ENCODE measurements around the gene GJB6.

DNA sequence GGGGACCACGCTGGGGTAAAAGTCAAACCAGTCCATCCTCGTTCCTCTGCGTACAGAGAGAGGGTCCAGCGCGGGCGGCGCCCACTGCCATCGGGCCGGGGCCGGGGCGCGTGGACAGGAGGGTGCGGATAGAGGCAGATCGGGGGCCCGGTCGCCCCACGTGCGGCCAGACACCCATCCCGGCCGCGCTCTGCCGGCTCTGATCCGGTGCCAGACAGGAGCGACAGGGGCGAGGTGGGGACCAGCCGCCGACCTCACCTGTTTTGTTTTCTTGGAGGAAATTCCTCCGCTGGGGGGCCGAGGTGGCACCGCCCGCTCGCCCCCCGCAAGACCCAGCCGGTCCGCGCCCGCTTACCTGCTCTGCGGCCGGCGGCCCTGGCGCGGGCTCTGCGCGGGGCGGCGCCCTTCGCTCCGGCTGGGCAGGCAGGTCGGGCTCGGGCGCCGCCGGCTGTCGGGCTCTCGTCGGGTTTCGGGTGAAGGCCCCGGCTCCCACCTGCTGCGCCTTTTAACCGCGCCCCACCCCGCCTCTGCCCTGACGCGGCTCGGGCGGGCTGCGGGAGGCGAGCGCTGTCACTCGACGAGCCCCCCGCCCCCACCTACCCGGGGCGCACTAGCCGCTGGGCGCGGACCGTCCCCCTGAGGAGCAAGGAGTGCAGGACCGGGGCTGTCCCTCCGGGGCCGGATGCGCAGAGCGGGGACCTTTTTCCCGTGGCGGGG lies at the start of gene GJB6:
- peak; percentile 90 for TF ChIP-seq EZH2 (IDR thresholded peaks at IDR 0.05; ENCODE audit: low read length, missing control alignments)
- TF ChIP-seq, protein P1, sequence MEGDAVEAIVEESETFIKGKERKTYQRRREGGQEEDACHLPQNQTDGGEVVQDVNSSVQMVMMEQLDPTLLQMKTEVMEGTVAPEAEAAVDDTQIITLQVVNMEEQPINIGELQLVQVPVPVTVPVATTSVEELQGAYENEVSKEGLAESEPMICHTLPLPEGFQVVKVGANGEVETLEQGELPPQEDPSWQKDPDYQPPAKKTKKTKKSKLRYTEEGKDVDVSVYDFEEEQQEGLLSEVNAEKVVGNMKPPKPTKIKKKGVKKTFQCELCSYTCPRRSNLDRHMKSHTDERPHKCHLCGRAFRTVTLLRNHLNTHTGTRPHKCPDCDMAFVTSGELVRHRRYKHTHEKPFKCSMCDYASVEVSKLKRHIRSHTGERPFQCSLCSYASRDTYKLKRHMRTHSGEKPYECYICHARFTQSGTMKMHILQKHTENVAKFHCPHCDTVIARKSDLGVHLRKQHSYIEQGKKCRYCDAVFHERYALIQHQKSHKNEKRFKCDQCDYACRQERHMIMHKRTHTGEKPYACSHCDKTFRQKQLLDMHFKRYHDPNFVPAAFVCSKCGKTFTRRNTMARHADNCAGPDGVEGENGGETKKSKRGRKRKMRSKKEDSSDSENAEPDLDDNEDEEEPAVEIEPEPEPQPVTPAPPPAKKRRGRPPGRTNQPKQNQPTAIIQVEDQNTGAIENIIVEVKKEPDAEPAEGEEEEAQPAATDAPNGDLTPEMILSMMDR (conservative IDR thresholded peaks at IDR 0.05 in 1 of 2, IDR thresholded peaks at IDR 0.05 in 1 of 2; ENCODE audit: low read depth in 1 of 2, low read length in 2 of 2), result no peak
